Measurements from ENCODE around the gene ISX.

- no peak for TF ChIP-seq CTCF (IDR thresholded peaks at IDR 0.05 in 4 of 5, conservative IDR thresholded peaks at IDR 0.05 in 1 of 5)
- no peak for TF ChIP-seq POLR2A (IDR thresholded peaks at IDR 0.05)
Observed at GRCh38 chr22:35051791-35052190, 14.2 kb upstream of the ISX start.

Measured in gastrocnemius medialis (tissue), 4 donors.